GM13976 (cell line): ENCODE data around the gene DUS1L.

Experiments used
- DNase-seq: peaks from one replicate; pipeline ENCODE4 v3.0.0; 2012; ENCODE audit warnings: low spot score
- CTCF ChIP-seq: IDR thresholded peaks from 2 replicates; pipeline ENCODE4 v1.5.1; 2012; ENCODE audit warnings: borderline replicate concordance, mild to moderate bottlenecking; ENCODE audit not compliant: insufficient read depth; ENCODE audit errors: extremely low read depth, missing control alignments, control extremely low read depth
- in situ Hi-C: fragments of 300-500 bp; cut with MboI; formaldehyde crosslinking; loops from one replicate; pipeline ENCODE4 v1.12.0; 2022; ENCODE audit warnings: low sequenced_read_pairs, mixed read lengths, inconsistent platforms; ENCODE audit not compliant: unreplicated experiment

The DUS1L gene

GRCh38 chr17:82047914-82048570 is 17.6 kb downstream of the DUS1L start:
- in situ Hi-C loops: no loop called here
- TF ChIP-seq CTCF: no peak
- no peak for DNase-seq

GRCh38 chr17:82047379-82047778 is 18.2 kb downstream of the DUS1L start:
- TF ChIP-seq CTCF: no peak
- DNase-seq: no peak
- in situ Hi-C loops: no loop called here

- TF ChIP-seq CTCF: no peak
- in situ Hi-C loops: no loop called here
- DNase-seq: no peak
These were observed 18.7 kb downstream of the DUS1L start for GRCh38 chr17:82046903-82047302.

GRCh38 chr17:82045936-82046484 is 19.6 kb downstream of the DUS1L start:
- TF ChIP-seq CTCF: no peak
- in situ Hi-C loops: no loop called here

GRCh38 chr17:82043507-82043906 is 22.1 kb downstream of the DUS1L start:
- in situ Hi-C loops: no loop called here
- DNase-seq: no peak
- no peak for TF ChIP-seq CTCF

More at GRCh38 chr17:82045936-82046484, 19.6 kb downstream of the DUS1L start:
- no peak for DNase-seq

GRCh38 chr17:82042649-82043048 is 23.0 kb downstream of the DUS1L start:
- TF ChIP-seq CTCF: no peak
- in situ Hi-C loops: no loop called here

More at GRCh38 chr17:82042649-82043048, 23.0 kb downstream of the DUS1L start:
- DNase-seq: no peak
